NCI-H2196 (cell line): ENCODE measurements around the gene TMEM203.

Source experiments
- DNase-seq: peaks from one replicate; lab custom pipeline; 2025; ENCODE audit not compliant: unreplicated experiment; lab: John Stamatoyannopoulos, UW

TMEM203 gene

GRCh38 chr9:137198051-137198901 lies 7.2 kb downstream of the TMEM203 start:
- no peak for DNase-seq

DNA sequence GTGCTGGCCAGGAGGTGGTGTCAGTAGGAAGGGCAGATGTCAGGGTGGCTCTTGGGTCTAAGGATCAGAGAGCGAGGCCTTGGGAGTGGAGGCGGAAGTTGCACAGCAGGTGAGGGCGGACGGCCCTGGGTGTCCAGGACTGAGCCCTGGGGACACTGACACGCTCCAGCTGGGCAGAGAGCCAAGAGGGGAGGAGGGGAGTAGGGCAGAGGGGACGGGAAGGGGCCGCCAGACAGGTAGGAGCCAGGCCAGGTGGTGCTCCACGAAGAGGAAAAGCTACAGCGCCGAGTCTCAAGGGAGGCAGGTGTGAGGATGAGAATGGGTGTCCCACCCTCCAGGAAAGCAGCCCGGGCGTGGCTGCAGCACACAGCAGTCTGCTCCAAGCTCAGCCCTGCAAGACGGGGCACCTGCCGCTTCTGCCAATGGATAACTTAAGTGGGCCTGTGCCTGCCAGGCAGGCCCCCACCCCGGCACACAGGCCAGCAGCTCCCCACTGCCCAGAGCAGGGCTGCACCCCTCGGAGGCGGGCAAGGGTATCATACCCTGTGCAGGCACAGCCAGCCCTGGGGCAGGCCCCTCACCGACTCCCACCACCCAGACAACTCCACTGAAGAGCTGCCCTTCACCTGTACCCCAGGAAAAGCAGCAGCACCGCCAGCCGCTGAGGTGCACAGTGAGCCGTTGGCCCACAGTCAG lies 9.8 kb downstream of the TMEM203 start:
- DNase-seq: peak; percentile 94

- DNase-seq: peak; percentile 66
Observed at GRCh38 chr9:137194909-137195308, 10.5 kb downstream of the TMEM203 start.

- peak; percentile 58 for DNase-seq
Observed at GRCh38 chr9:137194388-137194787, 11.1 kb downstream of the TMEM203 start.

DNA sequence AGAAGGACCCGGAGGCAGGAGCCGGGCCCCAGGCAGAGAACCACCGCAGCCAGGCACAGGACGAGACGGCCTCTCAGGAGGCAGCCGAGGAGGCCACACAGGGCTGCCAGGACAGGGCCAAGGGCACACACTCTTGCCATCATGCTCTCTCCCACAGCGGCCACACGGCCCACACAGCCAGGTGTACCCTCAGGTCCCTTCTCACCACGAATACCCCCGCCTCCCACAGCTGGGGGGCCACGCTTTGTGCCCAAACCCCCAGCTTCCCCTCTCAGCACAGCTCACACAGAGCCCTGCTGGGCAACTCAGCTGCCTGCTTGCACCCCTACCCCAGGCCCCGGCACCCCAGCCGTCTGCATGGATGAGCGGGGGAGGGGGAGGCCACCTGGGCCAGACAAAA lies 11.7 kb downstream of the TMEM203 start:
- DNase-seq: no peak

- no peak for DNase-seq
Observed at GRCh38 chr9:137192859-137193258, 12.6 kb downstream of the TMEM203 start.

DNA sequence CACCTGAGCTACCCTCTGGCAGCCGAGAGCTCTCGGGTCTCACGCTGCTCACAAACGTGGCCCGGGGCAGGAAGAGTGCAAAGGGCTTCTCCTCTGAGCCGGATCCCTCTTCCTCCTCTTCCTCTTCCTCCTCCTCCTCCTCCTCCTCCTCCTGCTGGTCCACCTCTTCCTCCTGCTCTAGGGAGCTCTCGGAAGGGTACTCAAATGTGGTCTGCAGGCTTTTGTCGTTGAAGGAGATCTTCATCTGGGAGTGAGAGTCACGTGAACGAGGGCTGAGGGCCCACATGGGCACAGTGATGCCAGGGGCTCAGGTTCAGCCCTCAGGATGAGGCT lies 13.0 kb downstream of the TMEM203 start:
- DNase-seq: no peak

DNA sequence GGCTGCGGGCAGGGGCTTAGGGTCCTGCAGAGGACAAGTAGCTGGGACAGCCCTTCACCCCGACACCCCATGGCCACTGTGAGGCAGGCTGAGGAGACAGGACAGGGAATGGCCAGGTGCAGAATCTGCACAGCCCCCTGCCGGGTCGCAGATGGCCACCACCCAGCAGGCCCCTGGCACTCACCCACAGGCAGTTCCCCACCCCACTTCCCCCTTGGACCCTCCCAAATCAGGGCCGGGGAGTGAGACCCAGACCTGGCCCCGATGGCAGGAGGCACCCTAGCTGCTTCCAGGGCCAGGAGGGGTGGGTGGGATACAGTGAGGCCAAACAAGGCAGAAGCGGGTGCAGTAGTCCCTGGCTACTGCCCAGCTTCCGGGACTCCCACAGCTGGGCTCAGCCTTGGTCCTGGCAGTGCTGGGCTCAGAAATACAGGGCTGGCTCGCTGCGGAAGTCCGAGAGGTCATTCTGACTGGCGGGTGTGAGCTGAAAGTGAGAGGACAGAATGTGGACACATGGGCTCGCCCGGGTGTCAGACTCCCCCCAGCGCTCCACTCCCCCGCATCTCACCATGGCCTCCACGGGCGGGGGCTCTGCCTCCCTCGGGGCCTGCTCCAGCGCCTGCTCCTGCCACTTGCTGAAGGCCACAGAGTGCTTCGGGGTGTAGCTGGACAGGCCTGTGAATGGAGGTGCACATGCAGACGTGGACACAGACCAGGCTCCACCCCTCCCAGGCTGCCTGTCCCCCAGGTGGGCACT lies 13.6 kb downstream of the TMEM203 start:
- no peak for DNase-seq

- DNase-seq: no peak
Observed at GRCh38 chr9:137191245-137191644, 14.2 kb downstream of the TMEM203 start.

- no peak for DNase-seq
Observed at GRCh38 chr9:137190315-137190856, 15.1 kb downstream of the TMEM203 start.

DNA sequence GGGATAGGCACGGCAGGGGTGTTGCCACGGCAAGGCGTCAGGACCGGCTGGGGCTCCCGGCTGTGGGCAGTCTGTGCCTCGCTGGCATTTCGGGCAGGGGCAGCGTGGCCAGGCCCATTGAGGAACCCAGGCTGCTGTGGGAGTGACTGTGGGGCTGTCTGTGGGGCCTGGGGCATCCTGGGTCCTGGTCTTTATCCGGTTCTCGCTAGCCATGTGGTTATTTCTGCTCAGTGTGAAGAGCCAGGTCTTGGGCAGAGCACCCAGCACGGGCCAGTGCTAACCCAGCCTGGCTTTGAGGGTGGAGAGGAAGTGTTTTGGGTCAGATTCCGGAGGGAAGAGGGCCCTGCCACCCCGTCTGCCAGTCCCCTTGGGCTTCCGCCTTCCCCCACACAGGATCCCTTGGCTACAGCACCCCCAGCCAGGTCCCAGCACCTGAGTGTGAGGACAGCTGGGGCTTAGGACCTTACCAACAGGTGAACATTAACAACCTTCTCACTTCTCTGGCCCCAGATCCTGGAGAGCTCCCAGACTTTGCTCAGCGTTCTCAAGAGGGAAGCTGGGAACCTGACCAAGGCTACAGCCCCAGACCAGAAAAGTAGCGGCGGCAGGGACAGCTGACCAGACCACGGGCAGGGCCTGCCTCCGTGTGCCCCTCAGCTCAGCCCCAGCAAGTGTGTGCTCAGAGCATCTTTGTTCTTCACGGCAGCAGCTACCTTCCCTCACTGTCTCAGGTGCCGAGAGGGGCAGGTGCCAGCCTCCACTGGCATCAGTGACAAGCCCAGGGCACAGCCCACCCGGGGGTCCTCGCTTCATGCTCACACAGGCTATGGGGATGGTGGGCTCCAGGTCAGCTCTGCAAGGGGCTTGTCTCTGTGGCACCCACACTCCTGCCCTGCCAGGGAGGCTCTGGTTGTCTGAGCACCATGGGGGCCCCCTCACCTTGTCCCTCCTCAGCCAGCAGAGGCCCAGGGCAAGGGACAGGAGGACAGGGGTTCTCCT lies 15.9 kb downstream of the TMEM203 start:
- no peak for DNase-seq

DNA sequence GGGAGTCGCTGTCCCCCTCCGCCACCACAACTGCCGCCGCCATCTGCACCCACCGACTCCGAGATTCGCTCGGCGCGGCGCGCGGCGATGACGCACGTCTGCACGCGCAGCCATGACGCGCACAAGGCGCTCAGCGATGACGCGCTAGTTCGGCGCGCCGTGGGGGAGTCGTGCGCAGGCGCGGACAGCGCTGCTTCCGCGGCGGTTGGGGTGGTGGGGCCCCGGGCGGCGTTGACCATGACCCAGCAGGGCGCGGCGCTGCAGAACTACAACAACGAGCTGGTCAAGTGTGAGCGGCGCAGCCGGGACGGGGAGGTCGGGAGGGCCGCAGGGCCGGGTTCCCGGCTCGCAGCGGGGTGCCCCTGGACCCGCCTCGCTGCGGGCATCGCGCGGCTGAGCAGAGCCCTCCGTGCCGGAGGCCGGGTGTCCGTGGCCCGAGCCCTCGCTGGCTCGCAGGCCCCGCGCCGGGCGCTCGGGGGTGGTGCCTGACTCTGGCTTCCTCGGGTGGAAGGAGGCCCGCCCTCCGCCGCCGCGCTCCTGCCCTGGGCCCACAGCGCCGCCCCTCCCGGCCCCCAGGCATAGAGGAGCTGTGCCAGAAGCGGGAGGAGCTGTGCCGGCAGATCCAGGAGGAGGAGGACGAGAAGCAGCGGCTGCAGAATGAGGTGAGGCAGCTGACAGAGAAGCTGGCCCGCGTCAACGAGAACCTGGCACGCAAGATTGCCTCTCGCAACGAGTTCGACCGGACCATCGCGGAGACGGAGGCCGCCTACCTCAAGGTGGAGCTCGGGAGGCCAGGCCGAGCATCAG lies 16.8 kb downstream of the TMEM203 start, which contains the start of the genes ANAPC2 and SSNA1:
Gene ANAPC2 (minus strand): TSS at position 71 of the 807 bp plus-strand sequence. CDS start 28 bp downstream, at position 43.
Gene SSNA1 (plus strand): TSS at position 187 of the 807 bp plus-strand sequence. CDS start 51 bp downstream, at position 238.
- peak; percentile 96 for DNase-seq

DNA sequence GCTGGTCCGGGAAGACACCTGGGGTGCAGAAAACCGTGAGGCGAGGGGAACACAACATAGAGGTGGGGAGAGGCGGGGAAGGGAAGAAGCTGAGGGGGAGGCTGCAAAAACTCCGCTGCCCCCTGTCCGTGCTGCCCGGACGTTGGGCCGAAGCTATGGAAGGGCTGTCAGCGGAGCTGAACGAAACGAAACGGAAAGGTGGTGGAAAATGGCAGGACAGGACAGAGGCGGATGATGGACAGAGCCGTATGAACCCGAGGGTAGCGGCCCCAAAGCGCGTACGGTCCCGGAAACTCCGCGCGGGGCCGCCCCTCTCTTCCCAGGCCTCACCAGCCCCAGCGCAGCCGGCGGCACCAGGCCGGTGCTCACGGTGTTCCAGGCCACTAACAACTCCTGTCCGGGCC lies 17.4 kb downstream of the TMEM203 start:
- DNase-seq: no peak

DNA sequence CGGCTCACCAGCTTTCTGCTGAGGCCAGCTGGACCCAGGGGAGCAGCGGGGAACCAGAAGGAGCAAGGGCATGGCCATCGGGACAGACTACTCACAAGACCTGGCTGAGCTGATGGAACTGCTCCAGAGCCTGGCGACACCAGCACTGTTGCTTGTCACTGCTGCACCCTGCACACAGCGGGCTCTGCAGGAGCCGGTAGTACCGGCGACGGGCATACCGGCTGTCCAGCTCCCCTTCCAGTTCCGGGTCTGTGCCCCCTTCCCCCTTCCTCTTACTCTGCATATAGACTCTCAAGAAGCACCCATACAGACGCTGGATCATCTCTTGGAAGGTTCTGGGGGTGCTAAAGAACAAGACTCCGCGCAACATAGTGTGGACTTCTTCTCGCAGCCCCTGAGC lies 18.1 kb downstream of the TMEM203 start:
- DNase-seq: no peak

DNA sequence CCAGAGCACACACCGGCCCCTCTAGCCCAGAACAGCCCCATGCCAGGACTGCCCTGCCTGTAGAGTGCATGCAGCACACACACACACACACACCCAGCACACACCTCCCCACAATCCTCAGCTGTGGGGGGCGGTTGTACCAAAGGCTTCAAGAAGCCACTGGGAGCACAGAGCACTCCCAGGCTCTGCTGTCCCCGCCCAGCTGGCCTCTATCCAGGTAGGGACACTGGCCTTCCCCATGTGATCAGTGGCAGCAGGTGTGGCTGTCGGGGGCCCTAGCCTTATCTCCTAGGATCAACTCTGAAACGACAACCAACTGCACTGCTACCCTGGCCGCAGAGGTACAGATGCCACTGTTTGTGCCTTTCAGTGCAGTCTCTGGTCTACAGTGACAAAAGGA lies 19.1 kb downstream of the TMEM203 start:
- DNase-seq: peak; percentile 14

DNA sequence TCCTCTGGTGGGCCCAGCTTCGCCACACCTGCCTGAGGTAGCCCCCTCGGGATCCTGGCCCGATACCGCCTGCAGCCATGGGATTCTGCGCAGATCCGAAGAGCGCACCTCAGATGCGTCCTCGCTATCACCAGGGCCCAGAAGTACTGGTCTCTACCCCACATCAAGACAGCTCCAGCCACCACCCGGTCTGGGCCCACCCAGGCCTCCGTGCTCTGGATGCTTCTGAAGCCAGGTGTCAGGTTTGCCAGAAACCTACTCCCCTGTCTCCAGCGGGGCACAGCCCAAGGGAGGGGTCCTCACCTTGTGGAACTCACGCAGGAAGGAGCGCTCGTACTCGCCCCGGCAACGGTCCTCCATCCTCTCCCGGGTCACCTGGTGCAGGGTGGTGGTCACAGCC lies 19.5 kb downstream of the TMEM203 start:
- no peak for DNase-seq

DNA sequence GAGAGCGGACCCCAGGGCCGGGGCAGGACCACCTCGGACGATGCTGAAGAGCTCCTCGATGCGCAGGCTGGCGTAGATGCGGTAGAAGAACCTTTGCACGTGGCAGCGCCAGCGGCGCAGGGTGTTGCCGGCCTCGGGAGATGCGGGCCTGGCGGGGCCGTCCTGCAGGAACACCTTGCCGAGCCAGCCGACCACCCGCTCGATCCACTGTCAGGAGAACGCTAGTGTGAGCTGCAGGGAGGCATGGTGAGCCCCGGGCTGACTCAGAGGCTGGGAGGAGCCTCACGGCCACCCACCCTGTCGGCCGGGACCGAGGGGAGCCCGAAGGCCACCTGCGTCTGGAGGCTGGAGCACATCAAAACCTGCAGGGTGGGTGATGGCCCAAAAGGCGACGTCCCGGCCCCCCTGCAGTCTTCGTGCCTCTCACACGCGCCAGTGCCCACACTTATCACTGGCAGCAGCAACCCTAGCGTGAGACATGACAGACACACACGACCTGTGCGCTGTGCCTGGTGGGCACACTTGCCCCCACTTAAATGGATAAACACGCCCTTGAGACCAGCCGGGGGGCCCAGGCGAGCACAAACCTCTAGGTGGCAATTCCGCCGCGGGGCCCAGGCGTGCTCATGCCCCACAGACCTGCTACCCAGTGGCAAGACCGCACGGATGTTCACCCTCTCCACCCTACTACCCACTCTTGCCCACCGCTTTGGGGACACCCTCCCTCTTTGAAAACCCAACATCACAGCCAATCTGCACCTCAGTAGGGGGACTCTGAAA lies 20.4 kb downstream of the TMEM203 start:
- no peak for DNase-seq

GRCh38 chr9:137183980-137184595 lies 21.4 kb downstream of the TMEM203 start:
- no peak for DNase-seq
